Stimulated activated CD4-positive, alpha-beta T cell treated with anti-CD3 and anti-CD28 coated beads, Interleukin-4, amount 100 ng/mL, for 24 hours (primary cell): Measurements from ENCODE around the gene UBE2O.

Experiments
- DNase-seq: peaks from one replicate; pipeline ENCODE4 v3.0.0-alpha.2; 2020

Gene UBE2O

GRCh38 chr17:76437467-76438402 lies 15.2 kb downstream of the UBE2O start:
- DNase-seq = no peak

GRCh38 chr17:76435751-76436150 lies 17.2 kb downstream of the UBE2O start:
- DNase-seq = no peak

GRCh38 chr17:76434870-76435269 lies 18.1 kb downstream of the UBE2O start:
- DNase-seq = no peak

GRCh38 chr17:76433693-76434092 lies 19.3 kb downstream of the UBE2O start:
- no peak for DNase-seq

DNA sequence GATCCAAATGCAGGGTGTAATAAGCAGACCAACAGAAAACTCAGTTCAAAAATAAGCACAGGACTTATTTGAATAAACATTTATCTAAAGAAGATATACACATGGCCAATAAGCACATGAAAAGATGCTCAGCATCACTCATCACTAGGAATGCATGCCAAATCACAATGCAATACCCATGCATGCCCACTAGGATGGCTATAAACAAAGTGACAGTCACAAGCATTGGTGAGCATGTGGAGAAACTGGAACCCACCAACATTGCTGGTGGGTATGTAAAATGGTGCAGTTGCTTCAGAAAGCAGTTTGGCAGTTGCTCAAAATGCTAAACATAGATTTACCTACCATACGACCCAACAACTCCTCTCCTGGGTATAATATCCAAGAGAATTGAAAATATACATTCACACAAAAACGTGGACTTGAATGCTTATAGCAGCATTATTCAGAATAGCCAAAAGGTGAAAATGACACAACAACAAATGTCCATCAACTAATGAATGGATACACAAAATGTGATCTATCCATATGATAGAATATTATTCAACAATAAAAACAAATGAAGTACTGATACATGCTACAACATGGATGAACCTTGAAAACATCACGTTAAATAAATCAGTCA lies 20.1 kb downstream of the UBE2O start:
- no peak for DNase-seq

DNA sequence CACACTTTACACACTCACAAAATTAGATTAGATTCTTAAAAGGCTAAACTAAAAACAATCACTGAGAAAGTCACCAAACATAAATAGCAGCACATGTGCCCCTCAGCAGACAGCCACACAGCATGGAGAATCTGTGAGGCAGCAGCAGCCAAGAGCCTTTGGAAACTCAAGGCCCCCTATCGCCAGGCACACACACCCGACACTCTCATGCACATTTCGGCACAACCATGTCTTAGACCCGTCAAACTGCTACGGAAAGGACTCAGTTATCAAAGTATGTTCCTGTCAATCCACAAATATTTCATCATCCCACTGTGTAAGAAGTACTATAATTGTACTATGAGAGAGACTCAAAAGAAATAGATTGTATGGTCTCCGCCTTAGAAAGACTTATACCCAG lies 20.9 kb downstream of the UBE2O start:
- no peak for DNase-seq

DNA sequence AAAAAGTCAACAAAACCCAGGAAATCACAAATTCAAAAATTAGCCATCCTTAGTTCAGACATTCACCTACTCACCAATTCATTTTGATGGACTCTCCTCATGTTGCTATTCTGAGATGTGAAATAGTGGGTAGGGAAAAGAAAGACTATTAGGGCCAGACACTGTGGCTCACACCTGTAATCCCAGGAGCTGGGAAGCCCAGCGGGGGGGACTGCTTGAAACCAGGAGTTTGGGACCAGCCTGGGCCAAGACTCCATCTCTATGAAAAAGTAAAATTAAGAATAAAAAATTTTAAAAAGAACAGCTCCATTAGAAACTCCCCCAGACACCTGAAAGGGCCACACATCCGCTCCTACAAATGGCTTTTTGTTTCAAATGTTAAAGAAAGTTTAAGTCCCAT lies 21.4 kb downstream of the UBE2O start:
- no peak for DNase-seq

DNA sequence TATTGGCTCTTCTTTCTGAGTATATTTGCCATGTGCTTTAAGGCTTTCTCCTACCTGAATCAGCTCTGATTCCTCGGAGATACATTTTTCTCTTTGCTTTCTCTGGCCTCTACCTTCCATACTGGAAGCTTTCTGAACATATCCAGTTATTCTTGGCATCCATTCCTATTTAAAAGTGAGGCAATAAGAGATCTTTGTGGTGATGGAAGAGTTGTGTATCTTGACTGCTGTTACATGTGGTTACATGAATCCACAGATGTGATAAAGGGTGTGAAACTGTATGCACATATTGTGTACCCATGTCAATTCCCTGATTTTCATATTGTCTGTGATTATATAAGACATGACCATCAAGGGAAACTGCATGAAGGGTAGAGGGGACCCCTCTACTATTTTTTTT lies 24.4 kb downstream of the UBE2O start:
- DNase-seq = no peak

GRCh38 chr17:76427501-76428231 lies 25.3 kb downstream of the UBE2O start:
- no peak for DNase-seq

DNA sequence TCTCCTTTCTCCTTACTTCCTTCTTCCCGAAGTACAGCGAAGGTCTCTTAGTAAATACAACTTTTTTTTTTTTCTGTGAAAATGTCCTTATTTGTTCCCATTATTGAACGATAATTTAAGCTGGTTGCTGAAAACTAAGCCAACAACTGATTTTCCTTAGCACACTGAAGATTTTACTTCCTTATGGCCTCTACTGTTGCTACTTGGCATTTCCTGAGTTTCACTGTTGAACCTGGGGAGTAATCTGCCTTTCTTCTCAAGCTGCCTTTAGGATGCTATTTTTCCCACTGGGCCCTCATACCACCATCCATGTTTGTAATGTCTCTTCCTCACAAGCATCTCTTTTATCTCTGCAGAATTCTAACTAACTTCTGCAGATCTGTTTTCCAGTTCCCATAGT lies 26.1 kb downstream of the UBE2O start:
- no peak for DNase-seq

DNA sequence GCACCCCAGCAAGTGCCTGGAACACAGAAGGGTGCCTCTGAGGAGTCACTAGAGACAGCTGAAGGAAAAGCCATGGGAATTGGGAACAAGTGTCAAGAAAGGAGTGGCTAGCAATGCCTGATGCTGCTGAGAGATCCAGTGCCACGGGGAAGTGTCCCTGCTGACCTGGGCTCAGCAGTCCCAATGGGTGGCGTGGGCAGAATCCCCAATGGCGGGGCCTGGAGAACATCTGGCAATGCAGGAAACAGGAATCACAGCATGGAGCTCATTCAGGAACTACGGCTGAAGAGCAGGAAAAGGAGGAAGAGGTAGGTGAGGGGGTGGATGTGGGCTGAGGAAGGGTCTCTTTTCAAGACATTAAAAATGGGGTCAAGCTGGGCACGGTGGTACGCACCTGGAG lies 30.1 kb downstream of the UBE2O start:
- DNase-seq = no peak

DNA sequence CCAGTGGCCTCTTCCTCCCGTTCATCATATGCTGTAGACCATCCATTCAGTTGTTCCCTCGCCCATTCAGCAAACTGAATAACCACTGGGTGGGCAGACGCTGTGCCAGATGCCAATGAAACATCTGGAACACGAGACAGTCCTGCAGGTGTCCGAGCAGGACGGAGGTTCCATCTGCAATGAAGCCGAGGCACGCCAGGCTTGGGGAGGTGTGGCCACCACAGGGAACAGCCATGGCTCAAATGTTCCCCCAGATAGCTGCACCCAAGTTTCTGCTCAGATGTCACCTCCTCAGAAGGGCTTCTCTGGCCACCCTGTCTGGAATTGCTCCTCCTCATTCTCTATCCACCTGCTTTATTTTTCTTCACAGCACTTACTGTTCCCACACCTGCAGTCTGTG lies 30.5 kb downstream of the UBE2O start:
- no peak for DNase-seq

DNA sequence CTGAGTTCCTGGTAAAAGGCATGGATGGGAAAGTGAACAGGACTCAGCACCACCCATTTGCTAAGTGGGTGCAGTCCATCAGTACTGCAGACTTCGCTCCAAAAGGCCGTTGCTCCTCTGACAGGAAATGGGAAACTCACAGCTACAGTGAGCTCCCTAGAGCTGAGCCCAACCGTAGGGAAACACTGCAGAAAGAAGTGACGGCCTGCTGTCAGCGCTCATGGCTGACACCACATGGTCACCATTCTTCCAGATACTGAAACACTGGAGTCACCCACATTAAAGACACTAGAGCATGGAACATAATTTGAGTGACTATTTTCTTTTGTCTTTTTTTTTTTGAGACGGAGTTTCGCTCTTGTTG lies 31.9 kb downstream of the UBE2O start:
- no peak for DNase-seq

DNA sequence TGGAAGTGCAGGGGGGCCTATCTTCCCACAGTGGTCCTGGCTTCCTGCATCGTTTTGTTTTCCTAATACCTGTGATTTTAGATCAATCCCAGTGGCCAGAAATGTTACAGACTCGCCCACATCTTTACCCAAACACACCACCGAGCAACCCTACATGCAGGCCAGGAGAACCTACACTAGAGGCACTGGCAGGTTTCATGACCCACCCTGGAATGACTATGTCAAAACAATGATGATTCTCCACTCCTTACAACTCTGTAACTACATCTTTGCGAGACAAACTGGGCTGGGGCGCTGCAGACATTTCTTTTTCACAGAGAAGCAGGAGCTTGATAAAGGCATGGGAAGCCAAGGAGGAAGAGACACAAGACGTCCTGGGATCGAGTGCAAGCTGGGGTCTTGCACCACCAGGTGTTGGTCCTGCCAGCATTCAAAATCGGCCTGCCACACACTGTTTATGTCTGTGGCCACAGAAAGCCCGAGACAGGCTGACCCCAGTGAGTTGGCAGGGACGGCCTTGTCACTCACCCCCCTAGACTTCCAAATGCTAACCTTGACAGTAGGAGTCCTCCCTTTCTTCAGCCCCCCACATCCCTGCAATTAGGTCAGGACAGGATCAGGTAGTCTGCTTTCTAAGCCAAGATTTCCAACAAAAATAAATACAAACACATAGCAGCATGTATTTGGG lies 32.5 kb downstream of the UBE2O start:
- no peak for DNase-seq

DNA sequence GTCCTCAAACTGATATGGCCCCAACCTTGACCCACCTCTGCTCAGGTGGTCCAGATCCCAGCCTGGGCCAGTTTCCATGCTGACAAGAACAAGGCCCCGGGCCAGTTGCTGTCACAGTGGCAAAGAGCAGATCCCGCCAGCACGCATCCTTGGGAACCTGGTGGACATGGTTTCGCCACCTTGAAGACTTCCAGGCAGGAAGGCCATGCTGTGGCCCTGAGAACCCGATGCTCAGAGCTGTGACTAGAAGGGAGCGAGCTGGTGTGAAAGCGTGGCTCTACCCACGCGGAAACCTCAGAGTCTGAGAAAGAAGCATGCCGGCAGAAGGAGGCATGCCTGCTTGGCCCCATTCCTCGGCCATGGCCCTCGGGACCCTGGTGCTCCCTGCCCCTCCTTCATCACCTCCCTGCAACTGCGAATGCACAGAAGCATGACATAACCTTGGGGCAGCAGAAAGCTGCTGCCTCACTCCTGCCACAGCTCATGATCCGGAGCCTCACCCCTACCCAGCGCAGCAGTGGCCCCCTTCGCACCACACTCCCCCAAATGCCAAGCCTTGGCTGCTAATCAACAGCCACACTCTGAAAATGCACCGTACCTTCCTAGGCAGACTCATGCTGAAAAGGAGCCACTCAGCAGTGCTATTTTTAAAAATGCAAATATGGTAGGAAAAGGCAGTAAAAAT lies 33.2 kb downstream of the UBE2O start:
- DNase-seq = no peak

GRCh38 chr17:76417499-76418143 lies 35.3 kb downstream of the UBE2O start:
- DNase-seq = no peak

GRCh38 chr17:76416899-76417298 lies 36.1 kb downstream of the UBE2O start:
- DNase-seq = no peak

- no peak for DNase-seq
Measured at GRCh38 chr17:76416457-76416856, 36.5 kb downstream of the UBE2O start.

DNA sequence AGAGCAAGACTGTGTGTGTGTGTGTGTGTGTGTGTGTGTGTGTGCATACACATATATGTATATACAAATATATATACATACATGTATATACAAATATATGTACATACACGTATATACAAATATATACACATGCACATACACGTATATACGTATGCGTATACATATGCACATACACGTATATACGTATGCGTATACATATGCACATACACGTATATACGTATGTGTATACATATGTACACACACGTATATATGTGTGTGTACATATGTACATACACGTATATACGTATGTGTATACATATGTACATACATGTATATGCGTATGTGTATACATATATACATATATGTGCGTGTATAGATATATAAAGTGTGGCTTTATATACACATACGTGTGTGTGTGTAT lies 37.2 kb downstream of the UBE2O start:
- DNase-seq = no peak

DNA sequence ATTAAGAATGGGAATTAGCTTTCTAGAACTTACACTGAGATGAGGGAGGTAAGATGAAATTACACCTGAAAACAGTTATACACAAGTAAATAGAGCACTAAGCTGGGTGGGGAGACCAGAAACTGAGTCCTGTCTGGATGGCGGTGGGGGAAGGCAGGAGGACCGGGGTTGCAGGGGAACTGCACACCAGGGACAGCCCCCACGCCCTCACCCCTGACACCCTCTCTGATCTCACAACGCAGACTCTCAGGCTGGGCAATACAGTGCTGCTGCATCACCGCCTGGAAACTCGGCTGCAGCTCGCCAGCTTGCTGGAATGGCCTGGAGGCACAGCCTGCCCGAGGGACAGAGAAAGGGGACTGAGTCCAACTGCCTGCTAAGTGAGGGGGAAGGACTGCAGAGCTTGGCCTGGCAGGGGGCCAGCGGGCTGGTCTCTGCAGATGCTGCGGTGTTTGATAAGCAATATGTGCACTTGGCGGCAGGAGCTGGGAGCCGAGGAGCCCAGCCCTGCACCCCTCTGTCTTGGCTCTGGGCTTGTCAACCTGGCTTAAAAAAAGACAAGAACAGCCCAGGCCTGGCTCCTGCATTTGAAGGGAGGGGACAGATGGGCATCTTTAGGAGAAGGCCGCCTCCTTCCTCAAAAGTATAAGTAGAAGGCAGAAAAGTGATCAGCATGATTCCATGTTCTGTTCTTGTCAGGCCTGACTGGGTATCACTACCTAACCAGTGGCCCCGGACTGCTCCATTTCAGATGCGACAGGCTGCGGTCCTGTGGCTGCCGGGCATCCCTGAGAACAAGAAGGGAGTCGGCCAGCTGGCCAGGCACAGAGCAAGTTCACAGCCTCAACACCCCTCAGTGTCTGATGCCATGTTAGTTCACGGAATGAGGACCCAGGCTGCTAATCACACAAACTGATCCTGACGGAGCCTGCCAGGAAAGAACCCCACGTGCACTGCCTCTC lies 38.3 kb downstream of the UBE2O start:
- no peak for DNase-seq

DNA sequence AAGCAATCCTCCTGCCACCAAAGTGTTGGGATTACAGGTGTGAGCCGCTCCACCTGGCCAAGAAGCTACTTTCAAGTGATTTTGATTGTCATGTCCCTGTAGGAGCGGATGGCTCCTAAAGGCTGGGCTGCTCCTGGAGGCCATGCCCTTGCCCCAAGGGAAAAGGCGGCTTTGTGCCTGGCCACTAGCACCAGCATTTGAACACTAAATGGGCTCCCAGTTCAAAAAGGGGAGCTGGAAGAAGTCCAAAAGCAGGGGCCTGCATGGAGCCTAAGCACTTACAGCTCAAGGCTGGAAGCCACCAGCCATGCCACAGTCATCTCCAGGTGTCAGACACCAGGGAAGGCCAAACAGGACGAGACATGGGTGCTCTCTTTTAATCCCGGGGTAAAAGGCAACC lies 41.7 kb downstream of the UBE2O start:
- DNase-seq = no peak
